A673 (cell line): ENCODE data around the gene F3.
"Not testable (repeated sequence)": the region's sequence is repeated elsewhere in the genome, so short reads cannot be mapped to it uniquely, and the experiment has no call there.

Source experiments
- CTCF ChIP-seq: fragments of 300-800, 200-600 bp; sonication (generic); conservative IDR thresholded peaks from 2 replicates; pipeline ENCODE4 v1.5.1; 2017; ENCODE audit warnings: low read depth, mild to moderate bottlenecking, antibody characterized with exemption, low read length, moderate library complexity, mixed read lengths
- EZH2 ChIP-seq: fragments of 200-600 bp; sonication (generic); IDR thresholded peaks from 2 replicates; pipeline ENCODE4 v1.6.1; 2017; ENCODE audit warnings: borderline replicate concordance, low read depth, mild to moderate bottlenecking, mixed read lengths, antibody characterized with exemption, low read length; ENCODE audit not compliant: poor library complexity, severe bottlenecking

- TF ChIP-seq CTCF, EZH2: not testable (repeated sequence)
Observed at GRCh38 chr1:94568806-94569205, 27.2 kb upstream of the F3 start.
